GM18498 (cell line): Measurements from ENCODE around the gene ZBTB5.
A peak's percentile ranks its signal among the peaks of the same experiment; 100 is the strongest.
"Not testable (repeated sequence)": the region's sequence is repeated elsewhere in the genome, so short reads cannot be mapped to it uniquely, and the experiment has no call there.

Experiments used
- ATAC-seq: cut with Tn5 transposase; IDR thresholded peaks from one replicate; pipeline ENCODE4 v1.9.1; 2021; ENCODE audit warnings: mild to moderate bottlenecking, moderate library complexity; ENCODE audit not compliant: unreplicated experiment

ZBTB5 gene, protein sequence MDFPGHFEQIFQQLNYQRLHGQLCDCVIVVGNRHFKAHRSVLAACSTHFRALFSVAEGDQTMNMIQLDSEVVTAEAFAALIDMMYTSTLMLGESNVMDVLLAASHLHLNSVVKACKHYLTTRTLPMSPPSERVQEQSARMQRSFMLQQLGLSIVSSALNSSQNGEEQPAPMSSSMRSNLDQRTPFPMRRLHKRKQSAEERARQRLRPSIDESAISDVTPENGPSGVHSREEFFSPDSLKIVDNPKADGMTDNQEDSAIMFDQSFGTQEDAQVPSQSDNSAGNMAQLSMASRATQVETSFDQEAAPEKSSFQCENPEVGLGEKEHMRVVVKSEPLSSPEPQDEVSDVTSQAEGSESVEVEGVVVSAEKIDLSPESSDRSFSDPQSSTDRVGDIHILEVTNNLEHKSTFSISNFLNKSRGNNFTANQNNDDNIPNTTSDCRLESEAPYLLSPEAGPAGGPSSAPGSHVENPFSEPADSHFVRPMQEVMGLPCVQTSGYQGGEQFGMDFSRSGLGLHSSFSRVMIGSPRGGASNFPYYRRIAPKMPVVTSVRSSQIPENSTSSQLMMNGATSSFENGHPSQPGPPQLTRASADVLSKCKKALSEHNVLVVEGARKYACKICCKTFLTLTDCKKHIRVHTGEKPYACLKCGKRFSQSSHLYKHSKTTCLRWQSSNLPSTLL

DNA sequence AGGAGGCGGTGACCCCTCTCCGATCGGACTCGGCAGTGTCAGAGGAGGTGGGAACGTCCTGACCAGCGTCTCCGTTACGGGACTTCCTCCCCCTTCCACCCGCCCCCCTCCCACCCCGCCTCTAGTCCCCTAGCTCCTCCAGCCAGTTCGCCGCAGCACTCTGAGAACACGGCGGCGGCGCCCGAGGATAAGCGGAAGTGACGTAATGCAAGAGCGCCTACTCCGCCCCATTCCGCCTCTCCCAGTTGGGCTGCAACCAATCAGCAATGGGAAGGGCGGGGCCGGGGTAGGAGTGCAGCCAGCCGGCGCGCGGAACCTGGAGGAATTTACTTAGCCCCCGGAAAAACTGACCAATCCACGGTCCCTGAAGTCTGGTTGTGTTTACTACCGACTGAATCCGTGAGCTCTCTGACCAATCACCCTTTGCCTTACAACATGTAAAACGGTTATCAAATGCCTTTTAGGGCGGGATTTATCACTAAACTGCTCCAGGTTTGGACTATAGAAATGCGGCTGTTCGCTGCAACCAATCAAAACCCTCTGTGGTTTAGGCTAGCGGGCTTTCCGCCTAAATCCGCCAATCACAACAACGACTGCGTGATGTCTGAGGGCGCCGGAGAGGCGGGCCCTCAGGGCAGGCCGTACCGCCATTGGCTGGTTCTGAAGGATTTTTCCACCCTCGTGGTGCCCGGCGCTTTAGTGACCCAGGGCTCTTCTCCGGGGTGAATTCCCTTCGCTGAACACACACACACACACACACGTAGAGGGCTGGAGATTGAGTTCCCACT, at the start of gene ZBTB5:
ZBTB5 (minus strand) TSS at position 202 of the 788 bp plus-strand sequence. CDS start 22,899 bp downstream, outside the sequence.
- ATAC-seq = peak; percentile 83

DNA sequence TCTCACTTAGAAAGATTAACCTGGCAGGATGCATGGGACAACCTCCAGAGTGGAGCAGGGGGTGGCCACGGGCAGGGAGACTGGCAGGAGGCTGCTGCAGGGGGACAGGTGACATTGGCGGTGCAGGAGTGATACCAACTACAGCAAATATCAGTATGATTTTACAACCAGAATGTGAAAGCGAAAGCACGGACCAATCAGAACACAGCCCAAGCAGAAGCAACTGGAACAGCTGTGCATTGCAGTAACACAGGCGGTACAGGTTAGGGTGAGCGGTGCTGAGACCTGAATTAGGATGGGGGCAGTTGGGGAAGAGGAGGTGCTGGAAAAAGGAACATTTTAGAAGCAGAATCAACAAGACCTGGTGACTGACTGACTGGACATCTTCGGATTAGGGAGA, 49.7 kb upstream of the ZBTB5 start:
- ATAC-seq = no peak

DNA sequence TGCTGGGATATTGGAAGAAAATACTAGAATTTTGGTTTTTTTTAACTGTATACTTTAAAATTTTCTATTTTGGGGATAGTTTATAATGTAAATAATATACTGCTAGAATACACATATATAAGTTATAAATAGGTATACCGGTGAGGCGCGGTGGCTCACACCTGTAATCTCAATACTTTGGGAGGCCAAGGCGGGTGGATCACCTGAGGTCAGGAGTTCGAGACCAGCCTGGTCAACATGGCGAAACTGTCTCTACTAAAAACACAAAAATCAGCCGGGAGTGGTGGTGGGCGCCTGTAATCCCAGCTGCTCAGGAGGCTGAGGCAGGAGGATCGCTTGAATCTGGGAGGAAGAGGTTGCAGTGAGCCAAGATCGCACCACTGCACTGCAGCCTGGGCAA, 49.2 kb upstream of the ZBTB5 start:
- ATAC-seq = not testable (repeated sequence)

DNA sequence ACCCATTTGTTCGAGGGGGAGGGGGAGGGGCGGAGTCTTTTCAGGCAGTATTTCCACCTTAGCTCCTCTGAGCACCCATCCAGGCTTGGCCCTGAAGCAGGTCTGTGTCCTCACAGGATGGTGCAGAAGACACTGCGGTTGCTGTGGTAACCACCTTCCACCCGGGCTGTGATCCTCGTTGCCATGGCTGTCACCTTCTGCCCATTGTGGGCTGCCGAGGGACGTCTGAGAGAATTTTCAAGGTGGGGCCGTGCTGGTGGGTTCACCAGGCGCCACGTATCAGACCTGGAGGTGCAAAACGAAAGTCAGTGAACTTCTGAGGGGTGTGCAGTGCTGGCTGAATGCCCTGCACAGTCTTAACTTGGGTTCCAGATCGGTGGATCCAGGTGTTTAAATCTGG, 47.2 kb upstream of the ZBTB5 start:
- no peak for ATAC-seq

DNA sequence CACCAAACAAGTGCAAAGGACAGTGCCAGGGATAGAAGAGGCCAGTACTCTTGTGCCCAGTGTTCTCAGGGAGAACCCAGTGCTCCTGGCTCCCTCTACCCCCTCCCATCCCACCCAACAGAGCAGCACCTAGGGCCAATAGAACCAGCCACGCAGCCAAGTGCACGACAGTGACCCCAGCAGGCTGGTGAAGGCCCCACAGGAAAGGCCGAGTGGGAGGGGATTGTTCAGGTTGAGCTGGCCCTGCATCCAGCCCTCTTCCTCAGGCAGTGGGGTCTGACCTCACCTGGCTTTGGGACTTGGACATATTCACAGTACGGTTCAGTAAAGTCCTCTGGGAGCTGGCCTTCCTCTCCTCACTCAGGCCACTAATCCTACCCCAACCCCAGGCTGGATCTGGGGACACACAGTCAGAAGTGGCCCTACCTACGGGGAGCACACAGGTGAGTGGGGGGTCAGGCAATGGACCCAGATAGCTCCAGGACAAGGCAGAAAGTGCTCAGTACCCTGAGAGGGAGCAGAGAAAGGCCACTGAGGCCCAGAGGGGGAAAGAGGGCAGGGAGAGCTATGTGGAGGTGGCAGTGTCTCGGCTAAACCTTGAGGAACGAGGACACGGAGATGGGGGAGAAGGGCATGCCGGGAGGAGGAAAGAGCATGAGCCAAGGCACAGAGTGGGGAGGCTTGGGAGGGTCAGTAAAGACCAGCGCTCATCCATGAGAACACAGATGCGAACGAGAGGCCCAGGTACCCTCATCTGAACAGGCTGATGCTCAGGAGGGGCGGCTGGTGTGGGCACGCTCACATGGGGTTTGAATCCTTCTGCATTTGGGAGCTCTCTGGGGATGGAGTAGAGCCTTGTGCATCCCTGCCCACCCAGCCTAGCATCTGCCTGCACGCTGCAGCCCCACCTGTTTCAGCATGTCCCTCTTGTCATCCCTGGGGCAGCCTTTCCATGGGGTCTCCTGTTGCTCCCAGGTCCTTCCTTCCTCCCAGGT, 46.1 kb upstream of the ZBTB5 start:
- no peak for ATAC-seq

DNA sequence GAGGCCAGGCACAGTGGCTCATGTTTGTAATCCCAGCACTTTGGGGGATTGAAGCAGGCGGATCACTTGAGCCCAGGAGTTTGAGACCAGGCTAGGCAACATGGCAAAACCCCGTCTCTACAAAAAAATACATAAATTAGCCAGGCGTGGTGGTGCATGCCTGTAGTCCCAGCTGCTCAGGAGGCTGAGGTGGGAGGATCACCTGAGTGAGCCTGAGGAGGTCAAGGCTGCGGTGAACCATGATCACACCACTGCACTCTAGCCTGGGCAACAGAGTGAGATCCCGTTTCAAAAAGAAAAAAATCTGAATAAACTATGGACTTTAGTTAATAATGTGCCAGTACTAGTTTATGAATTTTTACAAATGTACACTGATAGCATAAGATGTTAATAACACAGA, 44.8 kb upstream of the ZBTB5 start:
- not testable (repeated sequence) for ATAC-seq

DNA sequence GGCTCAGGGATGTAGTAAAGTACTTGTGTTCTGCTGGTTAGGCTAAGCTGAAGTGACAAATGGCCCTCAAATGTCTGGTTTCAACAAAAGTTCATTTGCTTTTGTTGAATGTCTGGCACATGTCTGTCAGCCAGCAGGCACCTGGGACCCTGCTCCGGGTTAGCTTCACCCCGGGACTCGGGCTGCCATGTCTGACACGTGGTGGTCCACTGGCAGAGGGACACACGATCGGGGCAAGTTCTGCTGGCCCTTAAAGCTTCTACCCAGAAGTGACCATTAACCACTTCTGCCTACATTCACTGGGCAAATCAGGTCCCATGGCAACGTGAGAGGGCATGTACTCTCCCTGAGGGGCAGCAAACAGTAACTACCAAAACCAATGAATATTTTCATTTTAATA, 44.3 kb upstream of the ZBTB5 start:
- ATAC-seq = no peak

DNA sequence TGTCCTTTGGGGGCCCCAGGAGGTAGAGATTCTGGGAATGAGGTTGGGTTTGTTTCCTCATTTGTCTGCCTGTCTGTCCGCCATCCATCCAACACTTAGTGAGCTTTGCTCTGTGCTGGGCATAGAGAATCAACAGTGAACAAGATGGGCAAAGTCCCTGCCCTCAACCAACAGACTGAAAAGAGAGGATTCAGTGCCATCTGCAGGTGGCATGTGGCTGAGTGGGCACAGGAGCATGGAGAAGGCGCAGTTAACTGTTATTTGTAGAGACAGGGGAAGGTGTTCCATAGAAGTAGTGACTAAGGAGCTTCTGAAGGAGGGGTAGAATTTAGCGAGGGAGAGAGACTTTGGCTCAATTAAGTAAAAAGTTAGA, 43.6 kb upstream of the ZBTB5 start:
- no peak for ATAC-seq

DNA sequence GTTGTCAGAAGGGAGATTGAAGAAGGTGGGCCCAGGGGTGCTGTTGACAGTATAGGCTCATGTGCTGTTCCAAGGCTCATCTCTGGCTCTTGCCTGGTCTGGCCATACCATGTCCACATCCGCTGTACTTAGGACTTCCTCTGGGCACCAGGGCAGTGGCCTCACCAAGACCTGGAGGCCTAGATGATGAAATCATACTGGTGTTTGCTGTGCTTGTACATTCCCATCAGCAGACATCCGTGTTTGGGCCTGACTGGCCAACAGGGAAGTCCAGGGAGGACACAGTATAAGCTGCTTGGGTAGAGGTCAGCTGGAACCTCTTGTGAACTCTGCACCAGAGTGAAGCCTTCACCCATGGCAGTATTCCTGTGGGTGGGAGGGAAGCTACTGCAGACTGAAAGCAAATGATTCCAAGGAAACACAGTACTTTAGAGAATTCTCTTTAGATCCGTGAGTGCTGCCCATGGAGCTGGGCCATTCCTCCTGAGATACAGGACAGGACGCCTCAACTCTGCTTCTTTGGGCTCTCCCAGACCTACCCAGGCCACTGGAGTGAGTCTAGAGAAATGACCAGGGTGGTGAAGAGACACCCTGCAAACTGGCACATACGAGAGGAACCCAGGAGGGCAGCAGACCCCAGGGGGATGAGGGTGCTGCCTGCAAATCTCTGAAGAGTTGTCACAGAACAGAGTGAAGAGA, 43.0 kb upstream of the ZBTB5 start:
- ATAC-seq = no peak

DNA sequence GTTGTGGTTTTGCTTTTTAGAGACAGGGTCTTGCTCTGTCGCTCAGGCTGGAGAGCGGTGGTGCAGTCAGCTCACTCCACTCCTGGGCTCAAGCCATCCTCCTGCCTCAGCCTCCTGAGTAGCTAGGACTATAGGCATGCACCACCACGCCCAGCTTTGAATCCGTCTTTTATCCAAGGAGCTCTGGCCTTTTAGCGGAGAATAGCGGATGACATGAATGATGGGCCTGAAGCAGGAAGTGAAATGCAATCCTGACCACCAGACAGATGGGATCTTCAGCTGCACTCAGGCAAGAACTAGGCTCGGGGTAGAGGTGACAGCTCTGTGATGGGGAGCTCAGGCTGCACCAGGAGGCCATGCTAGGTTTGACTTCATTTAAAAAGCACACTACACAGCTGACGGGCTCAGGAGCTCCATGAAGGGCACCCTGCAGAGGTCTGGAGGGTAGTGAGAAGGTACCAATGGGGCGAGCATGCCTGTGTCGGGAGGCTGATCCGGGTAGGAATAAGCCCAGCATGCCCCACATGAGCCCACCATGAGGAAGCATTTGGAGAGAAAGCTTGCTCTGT, 42.4 kb upstream of the ZBTB5 start:
- ATAC-seq = no peak

DNA sequence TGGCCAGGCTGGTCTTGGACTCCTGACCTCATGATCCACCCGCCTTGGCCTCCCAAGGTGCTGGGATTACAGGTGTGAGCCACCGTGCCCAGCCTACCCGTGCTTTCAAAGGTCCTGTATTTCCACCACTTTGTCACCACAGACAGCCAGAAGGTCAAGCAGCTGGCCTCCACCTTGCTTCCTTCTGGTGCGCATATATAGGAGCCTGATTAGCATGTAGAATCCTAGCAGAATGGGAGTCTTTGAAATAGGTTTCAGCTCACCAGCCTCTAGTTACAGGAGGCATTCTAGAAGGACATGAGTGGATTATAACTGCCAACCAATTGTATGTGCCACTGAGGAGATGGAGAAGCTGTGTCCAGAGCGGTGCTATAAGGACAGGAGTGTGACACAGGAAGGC, 39.4 kb upstream of the ZBTB5 start:
- ATAC-seq = no peak

DNA sequence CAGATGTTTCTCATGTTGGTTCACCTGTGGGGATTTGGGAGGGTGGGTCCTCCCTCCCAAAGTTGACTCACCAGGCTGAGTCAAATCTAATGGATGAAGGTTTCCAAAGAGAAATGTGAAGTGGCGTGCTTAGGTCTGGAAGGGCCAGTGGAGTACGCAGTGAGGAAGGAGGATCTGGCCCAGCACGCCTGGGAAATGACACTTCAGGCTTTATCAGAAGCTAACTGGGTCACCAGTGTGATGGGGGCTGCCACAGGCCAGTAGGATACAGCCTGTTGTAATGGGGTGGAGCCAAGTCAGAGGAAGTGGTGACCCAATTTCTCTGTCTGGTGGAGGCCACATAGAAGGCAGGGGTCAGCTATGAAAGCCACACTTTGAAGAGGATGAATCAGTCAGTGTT, 38.5 kb upstream of the ZBTB5 start:
- no peak for ATAC-seq

DNA sequence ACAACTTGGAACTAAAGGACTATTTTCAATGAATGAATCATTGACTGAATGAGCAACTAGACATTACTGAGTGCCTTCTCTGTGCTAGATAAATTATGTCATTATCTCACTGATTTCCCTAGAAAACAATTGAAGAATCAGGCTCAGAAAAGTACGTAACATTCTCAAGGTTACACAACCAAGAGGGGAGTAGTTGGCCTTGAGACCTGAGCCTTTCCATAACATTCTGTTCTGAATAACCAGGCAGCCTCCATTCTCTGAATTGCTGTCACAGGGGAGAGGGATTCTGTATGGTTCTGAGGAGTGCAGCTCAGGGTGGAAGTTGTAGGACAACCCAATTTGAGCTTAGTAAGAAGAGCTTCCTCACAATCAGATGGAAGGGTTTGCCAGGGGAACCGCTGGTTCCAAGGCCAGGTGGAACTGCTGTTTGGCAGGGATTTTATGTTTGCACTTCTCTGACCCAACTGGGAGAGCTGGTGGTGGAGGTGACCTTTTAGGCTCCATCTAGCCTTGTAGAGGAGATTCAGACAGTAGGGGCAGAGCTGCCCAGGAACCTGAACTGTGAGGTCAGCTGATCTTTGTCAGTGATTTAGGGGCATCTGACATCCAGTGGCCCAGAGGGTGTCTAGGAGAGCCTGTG, 36.8 kb upstream of the ZBTB5 start:
- no peak for ATAC-seq

DNA sequence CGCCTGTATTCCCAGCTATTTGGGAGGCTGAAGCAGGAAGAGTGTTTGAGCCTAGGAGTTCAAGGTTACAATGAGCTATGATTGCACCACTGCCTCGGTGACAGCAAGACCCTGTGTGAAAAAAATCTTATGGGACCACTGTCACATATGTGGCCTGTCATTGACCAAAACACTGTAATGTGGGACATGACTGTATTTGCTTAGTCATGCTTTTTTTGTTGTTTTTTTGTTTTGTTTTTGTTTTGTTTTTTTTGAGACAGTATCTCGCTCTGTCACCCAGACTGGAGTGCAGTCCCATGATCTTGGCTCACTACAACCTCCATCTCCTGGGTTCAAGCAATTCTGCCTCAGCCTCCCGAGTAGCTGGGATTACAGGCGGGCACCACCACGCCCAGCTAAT, 34.0 kb upstream of the ZBTB5 start:
- no peak for ATAC-seq

DNA sequence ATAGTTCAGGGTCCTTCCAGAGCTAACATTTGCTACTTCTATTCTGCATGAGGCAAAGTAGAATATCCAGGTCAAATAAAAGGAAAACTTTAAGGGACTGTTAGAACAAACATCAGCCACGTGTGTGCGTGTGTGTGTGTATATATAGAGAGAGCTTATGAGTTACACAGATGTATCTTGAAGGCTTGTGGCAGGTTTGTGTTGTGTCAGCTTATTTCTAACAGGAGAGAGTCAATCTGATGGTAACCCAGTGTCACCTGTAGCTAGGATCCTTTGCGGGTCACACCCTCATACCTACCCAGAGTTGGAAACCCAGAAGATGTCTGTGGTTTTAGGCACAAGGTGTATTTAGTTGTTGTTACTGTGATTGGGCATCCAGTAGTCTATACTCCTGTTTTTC, 33.2 kb upstream of the ZBTB5 start:
- no peak for ATAC-seq

DNA sequence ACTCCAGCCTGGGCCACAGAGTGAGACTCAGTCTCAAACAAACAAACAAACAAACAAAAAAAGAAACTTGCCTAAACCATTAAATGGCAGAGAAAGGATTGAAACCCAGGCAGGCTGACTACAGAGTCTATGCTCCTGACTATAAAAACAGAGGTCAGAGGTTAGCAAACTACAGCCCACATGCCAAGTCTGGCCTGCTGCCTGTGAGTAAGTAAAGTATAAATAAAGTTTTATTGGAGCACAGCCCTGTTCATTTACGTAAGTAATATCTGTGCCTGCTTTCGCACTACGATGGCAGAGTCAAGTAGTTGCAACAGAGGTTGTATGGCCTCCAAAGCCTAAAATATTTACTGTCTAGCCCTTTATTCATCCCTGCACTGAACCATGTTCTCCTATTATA, 32.1 kb upstream of the ZBTB5 start:
- no peak for ATAC-seq

DNA sequence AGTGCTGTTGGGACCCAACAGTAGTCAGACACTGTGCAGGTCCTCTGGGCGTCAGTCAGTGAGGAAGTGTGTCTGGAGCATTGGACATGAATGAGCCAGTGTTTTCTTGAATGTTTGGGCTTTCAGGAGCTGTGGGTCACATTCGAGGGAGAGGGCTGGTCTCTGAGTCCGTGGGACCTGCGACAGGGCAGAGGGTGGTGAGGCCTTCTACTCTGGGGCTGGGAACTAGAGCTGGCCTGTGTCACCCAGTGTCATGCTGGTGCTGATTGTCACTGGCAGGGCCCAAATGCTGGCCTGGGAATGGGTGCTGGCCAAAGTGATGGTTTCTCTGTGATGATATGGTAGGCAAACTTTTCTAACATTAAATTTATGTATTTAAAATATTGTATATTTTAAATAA, 30.8 kb upstream of the ZBTB5 start:
- no peak for ATAC-seq

DNA sequence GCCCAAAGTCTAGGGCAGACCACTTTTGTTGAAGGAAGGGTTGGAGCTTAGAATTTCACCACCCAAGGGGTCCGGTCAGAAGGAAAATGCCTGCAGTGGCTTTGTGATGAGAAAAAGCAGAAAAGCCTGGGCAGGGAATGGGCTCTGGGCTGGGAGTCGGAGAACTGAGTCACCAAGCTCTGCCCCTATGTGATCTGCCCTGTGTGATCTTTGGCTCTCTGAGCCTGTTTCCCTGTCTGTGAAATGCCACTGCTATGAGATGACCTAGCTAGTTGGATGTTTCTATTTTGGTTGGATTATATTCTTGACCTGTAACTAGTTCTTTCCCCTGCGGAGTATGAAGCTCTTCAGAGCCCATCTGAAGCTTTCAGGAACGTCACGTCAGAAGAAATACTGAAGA, 30.3 kb upstream of the ZBTB5 start:
- ATAC-seq = no peak

DNA sequence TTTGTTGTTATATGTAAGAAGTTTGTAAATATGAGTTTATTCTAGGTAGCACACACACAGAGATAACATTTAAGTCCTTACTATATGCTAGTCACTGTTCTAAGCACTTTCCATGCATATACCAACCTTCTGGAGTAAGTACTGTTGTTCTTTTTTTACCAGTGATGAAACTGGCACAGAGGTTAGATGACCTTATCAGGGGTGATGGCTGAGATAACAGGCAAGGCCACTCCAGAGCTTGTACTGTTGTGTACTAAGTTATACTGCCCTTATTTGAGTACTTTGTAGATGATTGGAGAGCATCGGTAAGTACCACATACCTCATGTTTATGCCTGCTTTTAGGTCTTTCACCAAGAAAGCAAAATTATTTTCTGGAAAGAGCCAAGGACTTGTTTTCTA, 26.7 kb upstream of the ZBTB5 start:
- no peak for ATAC-seq
